A673 (cell line): ENCODE results near the gene AHCY. TPM values are rescaled to one million over a fixed set of nuclear protein-coding genes. Genes with fewer than 3 reads are reported as not detected.
"Not testable (repeated sequence)": the region's sequence is repeated elsewhere in the genome, so short reads cannot be mapped to it uniquely, and the experiment has no call there.

ENCODE experiments used
- Bru-seq: library from RNA; stranded (reverse); fragments of 400-500 nt; gene quantifications from one replicate; lab custom pipeline; 2021; lab: Mats Ljungman, UMichigan
- BruChase-seq, 2 experiments: library from RNA; stranded (reverse); fragments of 400-500 nt; gene quantifications; one replicate each; lab custom pipeline; 2021; lab: Mats Ljungman, UMichigan
- BruUV-seq: library from RNA; stranded (reverse); fragments of 400-500 nt; replicated peaks from 2 replicates; lab custom pipeline; 2021; lab: Mats Ljungman, UMichigan
- CTCF ChIA-PET: fragments of 300-600 bp; sonication (Branson Sonifier 250); formaldehyde crosslinking; loops from one replicate; lab custom pipeline; 2022; ENCODE audit warnings: antibody characterized with exemption; lab: Charles Lee
- POLR2A ChIA-PET: fragments of 300-600 bp; sonication (Branson Sonifier 250); formaldehyde crosslinking; loops from one replicate; lab custom pipeline; 2022; ENCODE audit warnings: antibody characterized with exemption; ENCODE audit not compliant: low non-redundant PET; lab: Charles Lee
- DNase-seq: peaks from one replicate; pipeline ENCODE4 v3.0.0-alpha.2; 2015; ENCODE audit warnings: low spot score
- H3K27ac ChIP-seq: fragments of 200-600 bp; sonication (generic); 2 replicates; pipeline ENCODE4 v1.5.1; 2016; ENCODE audit warnings: mixed run types, low read depth, mild to moderate bottlenecking, mixed read lengths, antibody characterized with exemption, low read length; ENCODE audit not compliant: poor library complexity, severe bottlenecking
- H3K27me3 ChIP-seq: fragments of 200-600 bp; sonication (generic); replicated peaks from 2 replicates; pipeline ENCODE4 v1.6.1; 2017; ENCODE audit warnings: mixed run types, low read depth, mild to moderate bottlenecking, mixed read lengths, antibody characterized with exemption, low read length; ENCODE audit not compliant: insufficient read depth, poor library complexity
- H3K36me3 ChIP-seq: fragments of 200-600 bp; sonication (generic); 2 replicates; pipeline ENCODE4 v1.6.1; 2016; ENCODE audit warnings: mixed run types, mild to moderate bottlenecking, mixed read lengths, antibody characterized with exemption, low read length; ENCODE audit not compliant: insufficient read depth, poor library complexity, severe bottlenecking
- H3K4me1 ChIP-seq: fragments of 200-600 bp; sonication (generic); 2 replicates; pipeline ENCODE4 v1.6.1; 2017; ENCODE audit warnings: mixed run types, mild to moderate bottlenecking, mixed read lengths, antibody characterized with exemption, low read length; ENCODE audit not compliant: insufficient read depth, poor library complexity, severe bottlenecking
- H3K4me3 ChIP-seq: fragments of 200-600 bp; sonication (generic); 2 replicates; pipeline ENCODE4 v1.5.1; 2016; ENCODE audit warnings: low read depth, mixed run types, mild to moderate bottlenecking, mixed read lengths, low read length; ENCODE audit not compliant: poor library complexity, severe bottlenecking
- H3K9me3 ChIP-seq: fragments of 200-600 bp; sonication (generic); 2 replicates; pipeline ENCODE4 v1.6.1; 2016; ENCODE audit warnings: mixed run types, low read depth, mild to moderate bottlenecking, mixed read lengths, antibody characterized with exemption, low read length; ENCODE audit not compliant: poor library complexity, severe bottlenecking
- EZH2 ChIP-seq: fragments of 200-600 bp; sonication (generic); IDR thresholded peaks from 2 replicates; pipeline ENCODE4 v1.6.1; 2017; ENCODE audit warnings: borderline replicate concordance, low read depth, mild to moderate bottlenecking, mixed read lengths, antibody characterized with exemption, low read length; ENCODE audit not compliant: poor library complexity, severe bottlenecking
- intact Hi-C: fragments of 100-400 bp; cut with micrococcal nuclease; formaldehyde crosslinking; loops from one replicate; pipeline ENCODE4 v1.10.0; 2022; ENCODE audit not compliant: unreplicated experiment
- long read RNA-seq: library from polyadenylated mRNA; stranded (forward); transcript quantifications from one replicate; pipeline ENCODE4 v2.0.0, GENCODE V29; 2022
- total RNA-seq: library from RNA; stranded (reverse); gene quantifications from 2 replicates; pipeline ENCODE4 v1.2.3, GENCODE V29; 2021
- TF ChIP-seq, protein P1 (sequence below): fragments of 300-800, 200-600 bp; sonication (generic); conservative IDR thresholded peaks from 2 replicates; pipeline ENCODE4 v1.5.1; 2017; ENCODE audit warnings: low read depth, mild to moderate bottlenecking, antibody characterized with exemption, low read length, moderate library complexity, mixed read lengths

The AHCY gene
- total RNA-seq (284 and 292 TPM in 2 replicates), Bru-seq, nascent RNA (percentile 77 among the genes with signal in this experiment), BruChase-seq, experiment 1, labeled RNA remaining after a 2-hour chase (percentile 77 among the genes with signal in this experiment), BruChase-seq, experiment 2, labeled RNA remaining after a 6-hour chase (percentile 87 among the genes with signal in this experiment)
- long read RNA-seq, transcript AHCY-201 (10 exons, 2,143 nt) = major isoform, 191 of 265 reads
- long read RNA-seq, partial matches to known transcripts = 31 of 265 reads
- long read RNA-seq, other reads (novel, unspliced or antisense) = 42 of 265 reads

DNA sequence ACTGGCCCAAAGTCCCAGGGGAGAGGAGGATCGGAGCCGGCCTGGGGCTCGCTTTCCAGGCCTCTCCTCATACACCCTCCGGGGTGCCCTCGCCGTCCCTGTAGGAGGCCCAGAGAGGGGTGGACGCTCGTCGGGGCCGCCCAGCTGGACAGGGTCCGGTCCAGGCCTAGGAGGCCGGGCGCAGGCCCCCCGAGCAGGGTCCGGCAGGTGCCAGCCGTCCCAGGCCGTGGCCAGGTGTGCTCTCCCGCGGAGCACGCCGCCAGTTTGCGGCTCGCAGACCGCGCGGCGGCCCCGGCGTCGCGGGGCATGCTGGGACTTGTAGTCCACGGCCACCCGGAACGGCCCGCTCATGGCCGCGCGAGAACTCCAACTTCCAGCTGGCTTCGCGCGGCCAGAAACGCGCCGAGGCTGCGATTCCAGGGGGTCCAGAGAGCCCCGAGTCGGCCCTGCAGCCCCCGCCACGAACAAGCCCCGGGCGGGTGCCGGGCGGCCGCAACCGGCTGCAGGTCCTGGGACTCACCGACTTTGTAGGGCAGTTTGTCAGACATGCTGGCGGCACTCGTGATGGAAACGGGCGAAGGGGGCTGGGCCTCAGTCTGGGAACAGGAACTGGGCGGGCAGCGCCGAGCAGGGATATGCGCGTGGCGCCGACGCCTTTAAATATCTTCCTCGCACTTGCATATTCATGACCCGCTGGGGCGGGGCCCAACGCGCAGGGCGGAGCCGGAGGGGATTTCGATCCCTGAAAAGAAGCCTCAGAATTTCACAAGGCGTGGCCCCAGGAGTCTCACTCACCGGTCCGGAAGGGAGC is at the start of gene AHCY:
Gene AHCY (minus strand): TSS at position 633 of the 811 bp plus-strand sequence. CDS start 85 bp downstream, at position 548.
- intact Hi-C loops = loop anchor here (5.0 kb wide), 2 partner anchors 111 to 214 kb away; partner anchors contain the start of gene DYNLRB1
- H3K36me3 ChIP-seq = no peaks in the 10 kb centered on the region
- H3K4me3 ChIP-seq = peak within 1 kb of the TSS; percentile 69
- TF ChIP-seq, protein P1, sequence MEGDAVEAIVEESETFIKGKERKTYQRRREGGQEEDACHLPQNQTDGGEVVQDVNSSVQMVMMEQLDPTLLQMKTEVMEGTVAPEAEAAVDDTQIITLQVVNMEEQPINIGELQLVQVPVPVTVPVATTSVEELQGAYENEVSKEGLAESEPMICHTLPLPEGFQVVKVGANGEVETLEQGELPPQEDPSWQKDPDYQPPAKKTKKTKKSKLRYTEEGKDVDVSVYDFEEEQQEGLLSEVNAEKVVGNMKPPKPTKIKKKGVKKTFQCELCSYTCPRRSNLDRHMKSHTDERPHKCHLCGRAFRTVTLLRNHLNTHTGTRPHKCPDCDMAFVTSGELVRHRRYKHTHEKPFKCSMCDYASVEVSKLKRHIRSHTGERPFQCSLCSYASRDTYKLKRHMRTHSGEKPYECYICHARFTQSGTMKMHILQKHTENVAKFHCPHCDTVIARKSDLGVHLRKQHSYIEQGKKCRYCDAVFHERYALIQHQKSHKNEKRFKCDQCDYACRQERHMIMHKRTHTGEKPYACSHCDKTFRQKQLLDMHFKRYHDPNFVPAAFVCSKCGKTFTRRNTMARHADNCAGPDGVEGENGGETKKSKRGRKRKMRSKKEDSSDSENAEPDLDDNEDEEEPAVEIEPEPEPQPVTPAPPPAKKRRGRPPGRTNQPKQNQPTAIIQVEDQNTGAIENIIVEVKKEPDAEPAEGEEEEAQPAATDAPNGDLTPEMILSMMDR = no peak
- no peak for TF ChIP-seq EZH2
- CTCF ChIA-PET = interaction anchor here (0.6 to 2.4 kb wide), 3 partner anchors 10 to 166 kb away, joined by 3 to 9 read pairs (median 5); no protein-coding TSS in a partner anchor
- peak; percentile 98 for DNase-seq
- no peaks in the 10 kb centered on the region for H3K9me3 ChIP-seq
- POLR2A ChIA-PET = interaction anchor here (0.6 kb wide), 1 partner anchor 213 kb away, joined by 4 read pairs; the partner anchor contains the start of gene DYNLRB1
- peaks cover 15% of the 10 kb centered on the region for H3K4me1 ChIP-seq
- BruUV-seq = no TSS peak
- H3K27me3 ChIP-seq = no peaks in the 10 kb centered on the region
- peak within 1 kb of the TSS; percentile 93 for H3K27ac ChIP-seq

DNA sequence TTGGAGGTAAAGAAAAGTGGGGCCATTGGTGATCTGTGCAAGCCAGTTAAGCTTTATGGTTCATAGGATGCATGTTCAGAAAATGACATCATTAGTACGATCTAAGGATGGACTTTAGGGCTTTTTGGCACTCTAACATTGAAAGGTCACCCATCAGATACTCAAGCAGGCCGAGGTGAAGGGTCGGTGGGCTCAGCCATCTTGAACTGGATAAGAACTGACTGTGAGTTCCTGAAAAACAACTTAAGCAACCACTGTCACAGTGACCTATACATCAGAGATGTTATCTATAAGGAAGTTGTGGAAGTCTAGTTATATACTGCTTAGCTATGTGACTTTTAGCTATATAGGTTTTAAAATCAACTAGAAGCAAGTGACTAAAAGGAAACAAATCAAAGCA is 46.9 kb upstream of the AHCY start:
- no peaks in the 10 kb centered on the region for H3K36me3 ChIP-seq
- no peak overlapping the region for H3K27ac ChIP-seq
- H3K4me1 ChIP-seq = no peaks in the 10 kb centered on the region
- intact Hi-C loops = no loop called here
- POLR2A ChIA-PET = no interaction called here
- no peak overlapping the region for H3K4me3 ChIP-seq
- DNase-seq = no peak
- CTCF ChIA-PET = no interaction called here
- BruUV-seq = no TSS peak
- TF ChIP-seq, protein P1 = no peak
- TF ChIP-seq EZH2 = no peak
- H3K9me3 ChIP-seq = no peaks in the 10 kb centered on the region
- no peaks in the 10 kb centered on the region for H3K27me3 ChIP-seq

DNA sequence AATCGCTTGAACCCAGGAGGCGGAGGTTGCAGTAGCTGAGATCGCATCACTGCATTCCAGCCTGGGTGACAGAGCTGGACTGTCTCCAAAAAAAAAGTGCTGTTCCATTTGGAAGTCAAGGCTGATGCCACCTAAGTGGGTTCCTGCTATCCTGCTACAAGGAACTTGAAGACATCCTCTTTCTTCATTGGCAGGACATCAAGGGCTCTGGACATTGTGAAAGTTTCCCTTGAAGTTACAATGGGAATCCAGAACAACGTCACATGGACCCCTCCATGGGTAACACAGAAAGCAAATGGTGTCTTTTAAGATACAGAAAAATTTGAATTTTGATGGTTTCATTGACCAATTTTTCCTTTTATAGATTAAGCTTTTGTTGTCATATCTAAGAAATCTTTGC is 44.4 kb upstream of the AHCY start:
- no TSS peak for BruUV-seq
- Histone ChIP-seq H3K27me3 (no peaks in the 10 kb centered on the region), H3K27ac (no peak overlapping the region), H3K36me3 (no peaks in the 10 kb centered on the region), H3K4me3 (no peak overlapping the region), H3K9me3 (no peaks in the 10 kb centered on the region), H3K4me1 (no peaks in the 10 kb centered on the region)
- POLR2A ChIA-PET = no interaction called here
- intact Hi-C loops = no loop called here
- TF ChIP-seq EZH2 = no peak
- TF ChIP-seq, protein P1 = no peak
- CTCF ChIA-PET = no interaction called here
- DNase-seq = no peak

DNA sequence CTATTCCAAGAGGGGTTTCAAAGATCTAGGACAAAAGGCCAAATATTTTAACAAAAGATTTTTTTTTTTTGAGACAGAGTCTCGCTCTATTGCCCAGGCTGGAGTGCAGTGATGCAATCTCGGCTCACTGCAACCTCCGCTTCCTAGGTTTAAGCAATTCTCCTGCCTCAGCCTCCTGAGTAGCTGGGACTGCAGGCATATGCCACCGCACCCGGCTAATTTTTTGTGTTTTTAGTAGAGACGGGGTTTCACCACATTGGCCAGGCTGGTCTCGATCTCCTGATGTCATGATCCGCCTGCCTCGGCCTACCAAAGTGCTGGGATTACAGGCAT is 43.3 kb upstream of the AHCY start:
- H3K4me1 ChIP-seq, H3K27me3 ChIP-seq, H3K4me3 ChIP-seq, H3K9me3 ChIP-seq, DNase-seq, intact Hi-C loops, BruUV-seq, H3K27ac ChIP-seq, H3K36me3 ChIP-seq, CTCF ChIA-PET: not testable (repeated sequence)
- POLR2A ChIA-PET = interaction anchor here (0.7 kb wide), 1 partner anchor 156 kb away, joined by 24 read pairs; no protein-coding TSS in a partner anchor
